ENCODE measurements around the gene TACC2.

DNA sequence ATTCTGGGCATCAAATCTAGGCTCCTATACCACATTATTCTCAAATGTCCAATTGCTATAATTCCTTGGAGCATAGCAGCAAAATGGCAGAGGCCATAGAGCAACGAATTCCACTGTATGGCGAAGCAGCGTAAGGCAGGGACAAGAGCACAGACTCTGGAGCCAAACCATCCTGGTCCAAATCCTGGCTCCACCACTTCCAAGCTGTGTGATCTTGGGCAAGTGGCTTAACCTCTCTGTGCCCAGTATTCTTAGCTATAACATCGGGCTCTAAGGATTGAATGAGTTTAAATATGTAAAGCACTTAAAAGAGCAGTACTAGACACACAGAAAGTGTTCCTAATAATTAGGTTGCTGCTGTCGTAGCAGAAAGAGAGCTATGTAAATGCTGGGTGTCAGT, 56.2 kb downstream of the TACC2 start:
- no peak for TF ChIP-seq POLR2A (IDR thresholded peaks at IDR 0.05)
- TF ChIP-seq, protein P1, sequence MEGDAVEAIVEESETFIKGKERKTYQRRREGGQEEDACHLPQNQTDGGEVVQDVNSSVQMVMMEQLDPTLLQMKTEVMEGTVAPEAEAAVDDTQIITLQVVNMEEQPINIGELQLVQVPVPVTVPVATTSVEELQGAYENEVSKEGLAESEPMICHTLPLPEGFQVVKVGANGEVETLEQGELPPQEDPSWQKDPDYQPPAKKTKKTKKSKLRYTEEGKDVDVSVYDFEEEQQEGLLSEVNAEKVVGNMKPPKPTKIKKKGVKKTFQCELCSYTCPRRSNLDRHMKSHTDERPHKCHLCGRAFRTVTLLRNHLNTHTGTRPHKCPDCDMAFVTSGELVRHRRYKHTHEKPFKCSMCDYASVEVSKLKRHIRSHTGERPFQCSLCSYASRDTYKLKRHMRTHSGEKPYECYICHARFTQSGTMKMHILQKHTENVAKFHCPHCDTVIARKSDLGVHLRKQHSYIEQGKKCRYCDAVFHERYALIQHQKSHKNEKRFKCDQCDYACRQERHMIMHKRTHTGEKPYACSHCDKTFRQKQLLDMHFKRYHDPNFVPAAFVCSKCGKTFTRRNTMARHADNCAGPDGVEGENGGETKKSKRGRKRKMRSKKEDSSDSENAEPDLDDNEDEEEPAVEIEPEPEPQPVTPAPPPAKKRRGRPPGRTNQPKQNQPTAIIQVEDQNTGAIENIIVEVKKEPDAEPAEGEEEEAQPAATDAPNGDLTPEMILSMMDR (IDR thresholded peaks at IDR 0.05) = no peak
